ENCODE measurements around the gene DNAJB1.

DNAJB1 gene

DNA sequence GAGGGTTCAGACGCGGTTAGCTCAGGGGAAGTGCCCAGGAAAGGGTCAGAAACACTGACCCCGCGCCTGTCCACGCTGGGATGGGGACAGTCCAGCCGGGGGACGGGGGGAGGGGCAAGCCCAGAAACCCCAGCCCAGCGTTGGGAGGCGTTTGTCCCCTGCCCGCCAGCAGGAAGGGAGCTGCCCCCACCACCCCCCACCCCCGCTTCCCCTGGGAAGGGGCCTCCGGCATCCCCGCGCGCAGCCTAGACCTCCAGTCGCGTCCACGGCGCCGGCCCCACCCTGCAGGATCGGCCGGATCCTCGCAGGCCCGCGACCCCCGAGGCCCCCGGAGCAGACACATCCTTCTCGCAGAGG is 22.5 kb downstream of the DNAJB1 start:
- no peak for DNase-seq

DNA sequence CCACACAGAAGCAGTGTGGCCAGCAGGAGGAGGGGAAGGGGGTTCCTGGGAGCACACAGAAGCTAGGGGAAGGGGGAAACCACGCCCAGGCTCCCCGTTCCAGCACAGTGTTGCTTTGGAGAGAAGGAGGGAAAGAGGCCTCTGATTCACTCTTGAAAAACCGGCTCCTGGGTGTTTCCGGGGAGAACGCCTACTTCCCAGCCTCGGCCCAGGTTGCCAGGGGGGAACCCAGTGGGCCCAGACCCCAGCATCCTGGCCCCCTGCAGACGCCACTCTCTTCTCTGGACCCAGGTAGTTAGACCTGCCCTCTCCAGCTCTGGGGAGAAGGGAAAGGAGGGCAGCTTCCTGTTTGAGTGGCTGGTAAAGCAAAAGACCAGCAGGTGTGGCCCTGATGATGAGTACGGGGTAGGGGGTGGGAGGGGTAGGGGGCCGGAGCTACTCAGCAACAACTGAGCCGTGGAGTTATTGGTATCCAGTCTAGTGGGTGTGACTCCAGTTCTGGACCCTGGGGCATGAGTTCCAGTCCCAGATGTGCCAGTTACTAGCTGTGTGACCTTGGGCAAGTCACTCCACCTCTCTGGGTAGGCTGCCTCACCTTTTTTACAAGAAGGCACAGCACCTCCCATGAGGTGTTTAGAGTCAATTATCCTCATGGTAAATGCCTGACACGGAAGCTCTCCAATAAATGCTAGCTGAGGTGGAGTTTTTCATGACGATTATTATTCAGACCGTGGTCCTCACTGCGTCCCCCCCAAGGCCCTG is 23.1 kb downstream of the DNAJB1 start:
- DNase-seq = no peak

DNA sequence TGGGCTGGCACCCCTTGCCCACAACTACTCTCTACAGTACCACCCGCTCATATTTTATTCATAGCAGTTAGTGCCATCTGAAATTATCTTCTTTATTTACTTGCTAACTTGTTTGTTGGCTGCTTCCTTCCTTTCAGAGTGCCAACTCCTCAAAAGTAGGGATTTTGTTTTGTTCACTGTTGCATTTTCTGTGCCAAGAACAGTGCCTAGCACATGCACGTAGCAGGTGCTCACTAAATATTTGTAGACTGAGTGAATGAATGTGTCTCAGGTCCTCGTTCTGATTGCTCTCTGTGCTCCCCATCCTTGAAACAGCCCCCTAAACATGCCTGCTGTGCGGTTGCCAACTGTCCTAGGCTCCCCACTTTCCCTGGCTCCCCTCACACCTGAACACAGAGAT is 23.8 kb downstream of the DNAJB1 start:
- DNase-seq = no peak

DNA sequence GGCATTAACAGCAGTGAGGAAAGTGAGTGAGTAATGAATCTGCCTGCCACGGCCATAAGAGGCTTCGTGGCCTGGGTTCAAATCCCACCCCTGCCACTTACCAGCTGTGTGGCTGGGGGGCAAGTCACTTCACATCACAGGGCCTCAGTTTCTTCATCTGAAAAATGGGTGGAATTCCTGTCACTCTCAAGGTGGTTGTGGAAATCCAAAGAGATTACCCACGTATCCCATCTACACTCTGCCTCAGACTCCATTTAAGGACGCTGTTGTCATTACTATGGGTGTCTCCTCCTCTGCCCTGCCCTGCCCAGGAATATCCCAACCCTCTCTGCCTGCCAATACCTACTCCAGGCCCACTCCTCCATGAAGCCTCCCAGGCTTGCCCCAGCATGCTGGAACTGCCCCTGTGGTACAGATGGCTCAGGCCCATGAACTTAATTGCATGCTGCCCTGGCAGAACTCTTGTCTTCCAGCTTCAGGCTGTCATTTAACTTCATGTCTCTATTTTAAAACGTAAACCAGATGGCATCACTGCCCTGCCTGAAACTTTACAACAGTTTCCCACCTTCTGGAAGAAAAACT is 25.4 kb downstream of the DNAJB1 start:
- DNase-seq = no peak

DNA sequence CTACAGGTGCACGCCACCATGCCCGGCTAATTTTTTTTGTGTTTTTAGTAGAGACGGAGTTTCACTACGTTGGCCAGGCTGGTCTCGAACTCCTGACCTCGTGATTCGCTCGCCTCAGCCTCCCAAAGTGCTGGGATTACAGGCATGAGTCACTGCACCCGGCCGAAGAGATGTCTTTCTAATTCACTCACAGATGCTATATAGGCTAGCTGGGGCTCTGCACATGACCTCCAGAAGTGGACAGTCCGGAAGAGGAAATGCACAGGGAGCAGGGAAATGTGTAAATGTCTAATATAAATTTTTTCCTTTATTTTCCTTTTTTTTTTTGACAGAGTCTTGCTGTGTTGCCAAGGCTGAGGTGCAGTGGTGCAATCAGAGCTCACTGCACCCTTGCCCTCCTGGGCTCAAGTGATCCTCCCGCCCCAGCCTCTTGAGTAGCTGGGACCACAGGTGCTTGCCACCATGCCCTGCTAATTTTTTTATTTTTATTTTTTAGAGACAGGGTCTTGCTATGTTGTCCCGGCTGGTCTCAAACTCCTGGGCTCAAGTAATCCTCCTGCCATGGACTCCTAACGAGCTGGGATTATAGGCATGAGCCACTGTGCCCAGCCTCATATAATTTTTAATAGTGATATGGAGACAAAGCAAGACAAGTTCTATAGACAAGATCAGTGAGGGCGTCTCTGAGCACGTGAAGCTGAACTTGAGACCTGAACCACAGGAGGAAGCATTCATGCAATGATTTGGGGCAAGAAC is 30.6 kb downstream of the DNAJB1 start:
- DNase-seq = no peak

DNA sequence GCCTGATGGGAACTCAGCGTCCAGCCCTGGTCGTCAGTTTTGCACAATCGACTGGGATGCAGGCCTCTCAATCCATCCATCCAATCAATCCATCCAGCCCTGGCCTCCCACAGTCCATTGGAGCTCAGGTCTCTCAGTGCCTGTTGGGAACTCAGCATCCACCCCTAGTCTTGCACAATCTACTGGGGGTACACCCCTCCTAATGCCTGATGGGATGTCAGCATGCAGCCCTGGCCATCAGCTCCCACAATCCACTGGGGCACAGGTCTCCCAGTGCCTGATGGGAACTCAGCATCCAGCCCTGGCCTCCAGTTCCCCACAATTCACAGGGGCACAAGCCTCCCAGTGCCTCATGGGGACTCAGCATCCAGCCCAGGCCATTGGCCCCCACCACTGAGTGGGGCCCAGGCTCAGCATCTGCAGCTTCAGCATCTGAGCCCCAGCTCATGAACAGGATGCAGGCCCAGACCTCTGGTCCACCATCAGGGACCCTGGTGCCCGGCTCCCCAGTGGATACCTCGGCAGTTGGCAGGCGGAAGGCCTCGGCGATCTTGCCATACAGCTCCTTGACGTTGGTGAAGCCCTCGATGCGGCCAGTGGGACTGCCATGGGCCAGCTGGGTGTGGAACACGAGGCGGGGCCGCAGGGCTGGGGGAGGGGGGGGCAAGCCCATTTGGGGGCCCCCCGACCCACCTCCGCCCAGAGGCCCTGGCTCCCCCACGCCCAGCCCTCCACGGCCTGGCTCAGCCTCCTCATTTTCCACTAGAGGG is 35.8 kb downstream of the DNAJB1 start:
- no peak for DNase-seq

- DNase-seq = no peak
These were observed 37.5 kb downstream of the DNAJB1 start for GRCh38 chr19:14480700-14481079.

DNA sequence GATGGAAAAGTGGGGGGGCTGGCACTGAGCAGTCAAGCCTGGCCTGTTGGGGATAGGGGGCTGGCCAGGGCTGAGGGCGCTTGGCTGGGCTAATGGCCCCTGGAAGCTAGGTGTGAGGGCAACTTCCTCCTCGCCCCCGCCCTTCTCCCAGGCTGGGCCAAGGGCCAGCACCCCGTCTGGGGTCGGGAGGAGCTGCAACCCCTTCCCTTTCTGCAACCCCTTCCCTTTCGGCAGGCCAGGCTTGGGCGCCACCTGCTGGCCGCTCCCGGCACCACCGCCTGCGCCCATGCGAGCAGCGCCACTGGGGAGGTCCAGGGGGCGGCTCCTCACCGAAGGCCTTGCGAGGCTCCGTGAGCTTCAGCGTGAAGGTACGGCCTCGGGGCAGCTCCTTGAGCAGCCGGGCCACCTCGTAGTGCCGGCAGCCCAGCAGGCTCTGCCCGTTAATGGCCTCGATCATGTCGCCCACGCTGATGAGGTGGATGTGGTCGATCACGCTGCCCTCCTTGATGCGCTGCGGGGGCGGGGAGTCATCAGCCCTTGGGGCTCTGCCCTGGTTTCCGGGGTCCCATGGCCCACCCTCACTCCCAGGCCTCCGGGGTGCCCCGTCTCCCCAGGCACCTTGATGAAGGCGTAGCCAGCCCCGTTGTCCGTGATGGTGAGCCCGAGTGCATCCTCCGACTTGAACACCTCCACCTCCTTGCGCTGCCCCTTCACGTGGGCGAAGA is 38.1 kb downstream of the DNAJB1 start:
- DNase-seq = peak; percentile 74

DNA sequence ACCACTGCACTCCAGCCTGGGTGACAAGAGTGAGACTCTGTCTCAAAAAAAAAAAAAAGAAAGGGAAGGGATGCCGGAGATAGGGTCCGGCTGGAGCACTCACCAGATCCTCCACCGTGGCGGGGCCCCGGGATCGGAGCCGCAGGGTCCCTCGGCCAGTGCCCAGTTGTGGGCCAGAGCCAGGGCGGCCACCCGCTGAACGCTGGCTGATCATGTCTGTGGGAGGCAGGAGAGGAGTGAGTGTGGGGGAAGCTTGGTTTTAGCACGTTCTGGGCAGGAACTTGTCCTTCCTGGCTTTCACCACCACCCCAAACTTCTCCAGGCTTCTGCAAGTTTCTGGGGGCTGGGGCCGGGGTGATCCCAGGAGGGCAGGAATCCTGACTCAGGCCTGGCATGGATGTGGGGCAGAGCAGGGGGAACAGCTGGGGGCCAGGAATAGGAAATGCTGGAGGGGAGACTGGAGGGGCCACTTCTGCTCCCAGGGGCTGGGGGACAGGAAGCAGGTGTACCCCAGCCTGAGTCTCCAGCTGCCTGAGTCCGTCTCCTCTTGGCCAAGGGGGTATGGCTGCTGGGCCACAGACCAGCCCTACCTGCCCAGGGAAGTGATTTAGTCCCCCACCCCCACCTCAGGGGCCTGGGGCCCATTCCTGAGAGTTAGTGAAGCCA is 38.8 kb downstream of the DNAJB1 start:
- DNase-seq = no peak

GRCh38 chr19:14478113-14478545 is 40.1 kb downstream of the DNAJB1 start:
- DNase-seq = no peak

GRCh38 chr19:14477418-14478112 is 40.6 kb downstream of the DNAJB1 start:
- no peak for DNase-seq

DNA sequence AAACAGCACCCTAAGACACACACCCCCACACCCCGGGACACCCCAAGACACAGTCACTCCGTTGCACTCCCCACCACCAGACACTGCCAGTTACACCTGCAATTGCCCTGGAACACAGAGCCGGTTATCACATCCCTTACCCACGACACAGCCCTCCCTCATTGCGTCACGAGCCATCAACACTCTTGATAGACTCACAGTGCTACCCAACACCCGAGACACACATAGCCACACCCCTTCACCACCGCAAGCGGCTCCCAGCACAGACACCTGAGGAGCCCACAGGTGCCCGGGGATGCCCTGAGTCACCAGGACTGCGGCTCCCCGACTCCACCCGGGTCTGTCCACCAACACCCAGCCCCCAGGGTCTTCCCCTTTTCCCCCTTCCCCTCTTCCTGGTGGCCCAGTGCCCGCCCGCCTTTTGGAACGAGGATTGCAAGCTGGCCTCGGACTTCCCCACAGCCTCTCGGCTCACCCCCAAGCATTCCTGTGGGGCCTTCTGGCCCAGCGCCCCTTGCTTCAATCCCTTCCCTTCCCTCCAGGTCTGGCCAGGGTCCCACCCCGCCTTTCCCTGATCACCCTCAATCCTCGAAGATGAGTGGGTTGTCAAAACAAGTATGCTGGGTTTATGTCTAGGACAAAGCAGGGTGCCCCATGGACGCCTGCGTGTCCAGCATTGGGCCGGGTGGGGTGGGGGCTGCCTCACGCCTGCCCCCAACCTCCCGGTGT is 41.4 kb downstream of the DNAJB1 start:
- DNase-seq = peak; percentile 15

GRCh38 chr19:14476327-14476672 is 41.9 kb downstream of the DNAJB1 start:
- DNase-seq = no peak

DNA sequence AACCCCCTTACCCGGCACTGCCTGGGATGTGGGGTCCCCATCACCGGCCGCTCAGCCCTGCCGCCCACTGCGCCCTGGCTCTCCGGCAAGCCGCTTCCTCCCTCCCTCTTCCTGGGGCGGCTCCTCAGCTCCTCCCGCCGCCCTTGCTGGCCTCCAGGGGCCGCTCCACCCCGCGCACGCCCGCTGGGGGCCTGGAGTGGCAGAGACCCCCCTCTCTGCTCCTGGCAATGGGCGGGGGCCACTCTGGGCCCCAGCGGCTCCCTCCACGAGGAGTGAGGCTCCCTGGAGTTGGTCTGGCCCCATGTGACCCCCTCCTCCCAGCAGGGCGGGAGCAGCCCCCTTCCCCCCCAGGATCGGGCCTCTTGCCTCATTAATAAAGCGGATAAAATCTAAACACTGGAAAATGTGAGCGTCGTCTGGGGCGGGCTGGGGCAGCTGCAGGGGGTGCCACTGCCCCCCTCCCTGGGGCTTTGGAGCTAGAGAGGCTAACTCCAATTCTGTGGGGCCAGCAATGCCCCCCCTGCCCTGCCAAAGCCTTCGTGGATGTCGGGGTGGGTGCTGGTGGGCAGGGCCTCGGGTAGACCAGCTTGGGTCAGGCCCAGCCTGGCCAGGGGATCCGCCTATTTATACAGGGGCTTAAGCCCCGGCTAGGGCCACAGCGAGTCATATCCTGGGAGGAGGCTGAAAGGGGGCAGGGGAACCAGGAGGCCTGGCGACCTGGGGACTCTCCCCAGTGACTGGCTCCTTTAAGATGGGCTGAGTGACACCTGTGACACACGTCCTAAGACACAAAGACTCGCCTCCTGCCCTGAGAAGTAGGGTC is 42.7 kb downstream of the DNAJB1 start, which contains the start of gene PTGER1:
PTGER1 (minus strand) TSS at position 104 of the 823 bp plus-strand sequence. CDS start 1,034 bp downstream, outside the sequence.
- peak; percentile 33 for DNase-seq

- DNase-seq = no peak
These were observed 43.4 kb downstream of the DNAJB1 start for GRCh38 chr19:14474827-14475226.

DNA sequence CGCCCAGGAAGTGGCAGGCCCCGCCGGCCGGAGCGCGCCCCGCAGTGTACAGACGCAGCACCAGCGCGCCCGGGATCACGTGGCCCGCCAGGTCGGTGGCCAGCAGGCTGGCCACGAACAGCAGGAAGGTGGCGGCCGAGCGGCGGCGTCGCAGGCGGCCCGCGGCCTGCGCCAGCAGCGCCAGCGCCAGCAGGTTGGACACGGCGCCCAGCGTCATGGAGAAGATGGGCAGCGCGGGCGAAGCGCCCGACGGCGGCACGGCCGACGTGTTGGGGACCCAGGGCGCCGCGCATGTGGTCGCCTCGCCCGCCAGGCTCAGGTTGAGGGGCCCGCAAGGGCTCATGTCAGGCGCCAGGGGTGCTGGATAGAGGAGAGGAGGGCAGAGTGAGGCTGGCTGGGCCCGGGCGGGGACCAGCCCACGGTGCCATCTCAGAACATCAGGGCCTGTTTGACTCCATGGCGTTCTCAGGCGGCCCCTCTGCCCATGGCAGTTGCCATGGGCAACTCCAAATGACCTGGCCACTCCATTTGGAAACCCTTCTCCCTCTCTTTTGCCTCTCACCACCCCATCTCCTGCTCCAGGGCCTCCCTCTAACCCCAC is 44.1 kb downstream of the DNAJB1 start:
- DNase-seq = no peak

DNA sequence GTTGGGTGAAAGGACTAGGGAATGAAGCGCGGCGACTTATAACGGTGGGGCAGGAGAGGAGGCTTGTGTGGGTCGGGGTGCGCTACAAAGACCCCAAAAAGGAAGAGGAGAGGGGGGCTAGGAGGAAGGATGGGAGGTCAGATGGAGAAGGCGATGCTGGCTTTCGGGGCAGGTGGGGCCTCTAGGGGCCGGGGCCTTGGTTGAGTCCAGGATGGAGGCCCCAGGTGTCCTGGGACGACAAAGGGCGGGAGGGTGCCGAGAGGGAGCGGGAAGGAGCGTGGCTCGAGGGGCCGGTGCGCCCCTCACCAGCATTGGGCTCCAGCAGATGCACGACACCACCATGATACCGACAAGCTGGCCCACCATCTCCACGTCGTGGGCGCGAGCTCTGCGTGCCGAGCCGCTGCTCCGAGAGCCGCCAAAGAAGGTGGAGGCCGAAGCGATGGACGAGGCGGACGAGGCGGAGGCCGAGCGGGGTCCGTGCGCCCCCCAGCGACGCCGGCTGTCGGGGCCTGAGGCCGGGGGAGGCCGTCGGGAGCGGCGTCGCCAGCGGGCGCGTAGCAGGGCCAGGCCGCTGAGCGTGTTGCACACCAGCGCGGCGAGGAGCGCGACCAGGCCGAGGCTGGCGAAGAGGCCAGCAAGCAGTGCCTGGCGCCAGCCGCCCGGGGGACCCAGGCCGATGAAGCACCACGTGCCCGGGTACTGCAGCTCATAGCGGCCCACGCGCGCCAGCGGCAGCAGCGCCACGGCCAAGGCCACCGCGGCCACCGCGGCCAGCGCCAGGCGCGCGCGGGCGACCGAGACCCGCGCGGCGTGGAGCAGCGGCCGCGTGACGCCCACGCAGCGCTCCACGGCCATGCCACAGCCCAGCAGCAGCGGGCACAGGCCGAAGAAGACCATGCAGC is 44.9 kb downstream of the DNAJB1 start:
- DNase-seq = no peak

Data from CD4-positive, alpha-beta T cell treated with Interleukin-17A for 4 hours (primary cell).